Measurements from ENCODE around the gene SEMA3F.

Gene SEMA3F

DNA sequence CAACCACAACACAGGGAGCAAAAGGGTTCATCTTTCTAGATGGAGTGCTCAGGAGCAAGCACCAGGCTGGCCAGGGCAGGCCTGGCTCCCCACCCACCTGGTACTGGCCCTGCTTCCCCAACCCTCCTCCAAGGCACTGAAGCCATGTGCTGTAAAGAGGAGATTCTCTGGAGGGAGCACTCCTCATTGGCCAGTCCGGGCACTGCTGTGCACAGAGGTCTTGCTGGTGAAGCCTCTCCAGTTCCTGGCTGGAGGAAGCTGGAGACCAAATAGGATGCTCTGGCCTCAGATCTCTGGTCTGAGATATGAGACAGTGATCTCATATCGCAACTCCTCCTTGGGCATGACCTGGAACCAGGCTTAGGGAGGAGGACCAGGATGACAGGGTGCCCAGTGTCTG is 7.7 kb upstream of the SEMA3F start:
- no peak overlapping the region for H3K4me3 ChIP-seq (ENCODE audit: low read depth in 1 of 2, low read length in 1 of 2)
- no peaks in the 10 kb centered on the region for H3K9me3 ChIP-seq
- TF ChIP-seq, protein P1, sequence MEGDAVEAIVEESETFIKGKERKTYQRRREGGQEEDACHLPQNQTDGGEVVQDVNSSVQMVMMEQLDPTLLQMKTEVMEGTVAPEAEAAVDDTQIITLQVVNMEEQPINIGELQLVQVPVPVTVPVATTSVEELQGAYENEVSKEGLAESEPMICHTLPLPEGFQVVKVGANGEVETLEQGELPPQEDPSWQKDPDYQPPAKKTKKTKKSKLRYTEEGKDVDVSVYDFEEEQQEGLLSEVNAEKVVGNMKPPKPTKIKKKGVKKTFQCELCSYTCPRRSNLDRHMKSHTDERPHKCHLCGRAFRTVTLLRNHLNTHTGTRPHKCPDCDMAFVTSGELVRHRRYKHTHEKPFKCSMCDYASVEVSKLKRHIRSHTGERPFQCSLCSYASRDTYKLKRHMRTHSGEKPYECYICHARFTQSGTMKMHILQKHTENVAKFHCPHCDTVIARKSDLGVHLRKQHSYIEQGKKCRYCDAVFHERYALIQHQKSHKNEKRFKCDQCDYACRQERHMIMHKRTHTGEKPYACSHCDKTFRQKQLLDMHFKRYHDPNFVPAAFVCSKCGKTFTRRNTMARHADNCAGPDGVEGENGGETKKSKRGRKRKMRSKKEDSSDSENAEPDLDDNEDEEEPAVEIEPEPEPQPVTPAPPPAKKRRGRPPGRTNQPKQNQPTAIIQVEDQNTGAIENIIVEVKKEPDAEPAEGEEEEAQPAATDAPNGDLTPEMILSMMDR (IDR thresholded peaks at IDR 0.05): no peak
- no peaks in the 10 kb centered on the region for H3K36me3 ChIP-seq
- H3K27ac ChIP-seq: no peak overlapping the region
- H3K4me1 ChIP-seq (ENCODE audit: control insufficient read depth in 1 of 2, insufficient read depth in 1 of 2, low read depth in 1 of 2, low read length in 1 of 2): no peaks in the 10 kb centered on the region
- H3K27me3 ChIP-seq: peaks cover 10% of the 10 kb centered on the region

DNA sequence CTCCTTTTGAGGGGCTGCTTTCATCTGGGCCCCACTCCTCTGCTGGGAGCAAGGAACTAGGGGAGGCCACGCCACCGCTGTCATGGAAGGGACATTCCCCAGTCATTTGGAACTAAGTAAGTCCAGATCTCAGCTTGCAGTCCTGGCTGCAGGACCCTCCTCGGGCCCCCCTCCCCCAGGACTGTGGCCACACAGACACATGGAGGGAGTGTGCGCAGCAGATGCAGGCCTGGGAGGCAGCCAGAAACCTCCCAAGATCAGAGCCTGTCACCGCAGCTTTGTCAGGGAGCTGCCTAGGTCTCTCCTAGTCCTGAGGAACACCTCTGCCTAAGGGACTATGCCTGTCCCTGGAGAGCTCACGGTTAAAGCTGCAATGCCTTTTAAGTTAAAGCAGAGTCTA is 7.3 kb upstream of the SEMA3F start:
- no peak overlapping the region for H3K4me3 ChIP-seq (ENCODE audit: low read depth in 1 of 2, low read length in 1 of 2)
- TF ChIP-seq, protein P1 (IDR thresholded peaks at IDR 0.05): no peak
- H3K4me1 ChIP-seq (ENCODE audit: control insufficient read depth in 1 of 2, insufficient read depth in 1 of 2, low read depth in 1 of 2, low read length in 1 of 2): no peaks in the 10 kb centered on the region
- peaks cover 14% of the 10 kb centered on the region for H3K27me3 ChIP-seq
- H3K9me3 ChIP-seq: no peaks in the 10 kb centered on the region
- no peak overlapping the region for H3K27ac ChIP-seq
- H3K36me3 ChIP-seq: no peaks in the 10 kb centered on the region

DNA sequence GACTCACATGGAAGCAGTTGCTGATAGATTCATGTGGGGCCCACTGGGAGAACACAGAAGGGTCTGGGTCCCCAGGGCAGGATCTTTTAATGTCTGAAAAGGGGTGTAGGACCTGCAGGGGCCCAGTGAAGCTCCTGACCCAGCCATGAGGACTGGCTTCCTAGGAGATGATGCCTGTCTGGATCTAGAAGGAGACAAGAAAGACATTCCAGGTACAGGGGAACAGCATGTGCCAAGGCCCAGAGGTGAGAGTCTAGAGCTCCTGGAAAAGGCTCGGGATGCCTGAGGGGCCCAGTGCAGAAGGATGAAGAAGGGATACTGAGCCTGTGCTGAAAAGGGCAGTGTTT is 4.7 kb upstream of the SEMA3F start:
- Histone ChIP-seq H3K27me3 (peaks cover 39% of the 10 kb centered on the region), H3K4me3 (ENCODE audit: low read depth in 1 of 2, low read length in 1 of 2) (no peak overlapping the region), H3K36me3 (no peaks in the 10 kb centered on the region), H3K27ac (no peak overlapping the region), H3K4me1 (ENCODE audit: control insufficient read depth in 1 of 2, insufficient read depth in 1 of 2, low read depth in 1 of 2, low read length in 1 of 2) (peaks cover 6 to 9% of the 10 kb centered on the region in 2 experiments), H3K9me3 (no peaks in the 10 kb centered on the region)
- TF ChIP-seq, protein P1 (IDR thresholded peaks at IDR 0.05): no peak

DNA sequence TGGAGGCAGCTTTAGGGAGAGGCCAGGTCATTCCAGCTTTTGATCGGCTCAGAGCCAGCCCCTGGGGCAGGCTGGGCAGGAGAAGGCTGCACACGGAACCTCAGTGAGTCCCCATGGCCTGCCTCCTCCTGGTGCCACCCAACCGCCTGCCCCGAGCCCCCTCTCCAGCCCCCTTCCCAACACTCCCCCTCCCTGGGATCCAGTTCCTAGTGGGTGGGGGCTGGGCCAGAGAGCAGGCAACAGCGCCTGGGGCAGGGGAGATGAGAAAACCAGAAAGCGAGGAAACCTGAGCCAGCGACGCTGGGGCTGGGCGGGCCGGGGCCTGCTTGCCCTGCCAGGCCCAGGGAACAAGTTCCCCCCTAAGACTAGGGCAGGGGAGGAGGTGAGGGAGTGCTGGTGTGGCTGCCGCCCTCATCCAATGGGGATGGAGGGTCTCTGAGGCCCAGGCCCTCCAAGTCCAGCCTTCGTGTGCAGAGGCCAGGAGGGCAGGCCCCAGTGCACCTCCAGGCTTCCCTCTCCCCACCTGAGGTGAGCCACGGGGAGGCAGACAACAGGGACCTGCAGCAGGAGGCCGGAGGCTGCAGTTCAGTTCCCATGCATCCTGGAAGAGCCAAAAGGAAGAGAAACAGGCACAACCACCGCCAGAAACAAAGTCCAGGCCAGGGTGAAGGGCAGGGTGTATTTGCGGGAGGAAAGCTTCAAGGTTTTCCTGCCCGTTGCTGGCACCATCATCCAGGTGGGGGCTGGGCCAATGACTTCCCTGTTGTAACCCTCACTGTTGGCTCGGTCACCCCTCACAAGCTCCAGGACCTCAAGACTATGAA is 4.0 kb upstream of the SEMA3F start:
- no peaks in the 10 kb centered on the region for H3K9me3 ChIP-seq
- TF ChIP-seq, protein P1 (IDR thresholded peaks at IDR 0.05): no peak
- H3K27ac ChIP-seq: no peak overlapping the region

DNA sequence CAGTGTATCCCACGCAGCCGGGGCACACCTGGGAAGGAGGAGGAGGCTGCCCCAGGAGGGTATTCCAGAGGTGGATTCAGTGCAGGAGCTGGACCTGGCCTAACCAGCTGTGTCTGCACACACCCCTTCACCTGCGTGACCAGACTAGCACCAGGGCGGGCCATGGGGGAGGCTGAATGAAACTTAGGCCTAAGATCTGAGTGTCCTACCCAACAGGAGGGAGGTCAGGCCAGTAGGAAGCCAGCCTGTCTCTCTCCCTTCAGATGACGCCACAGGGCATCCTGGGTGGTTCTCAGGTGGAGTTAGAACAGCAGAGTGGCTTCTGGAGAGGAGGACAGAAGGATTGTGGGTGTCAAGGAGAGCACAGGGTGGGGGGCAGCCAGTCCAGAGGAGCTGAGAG is 3.4 kb upstream of the SEMA3F start:
- no peaks in the 10 kb centered on the region for H3K9me3 ChIP-seq
- no peak overlapping the region for H3K4me3 ChIP-seq (ENCODE audit: low read depth in 1 of 2, low read length in 1 of 2)
- H3K27ac ChIP-seq: no peak overlapping the region
- H3K4me1 ChIP-seq (ENCODE audit: control insufficient read depth in 1 of 2, insufficient read depth in 1 of 2, low read depth in 1 of 2, low read length in 1 of 2): peaks cover 12 to 14% of the 10 kb centered on the region in 2 experiments
- TF ChIP-seq, protein P1 (IDR thresholded peaks at IDR 0.05): no peak
- H3K36me3 ChIP-seq: no peaks in the 10 kb centered on the region
- H3K27me3 ChIP-seq: peaks cover 53% of the 10 kb centered on the region

More for the DNA sequence above, 4.0 kb upstream of the SEMA3F start:
- no peaks in the 10 kb centered on the region for H3K36me3 ChIP-seq
- H3K4me3 ChIP-seq (ENCODE audit: low read depth in 1 of 2, low read length in 1 of 2): no peak overlapping the region
- H3K4me1 ChIP-seq (ENCODE audit: control insufficient read depth in 1 of 2, insufficient read depth in 1 of 2, low read depth in 1 of 2, low read length in 1 of 2): peaks cover 12 to 14% of the 10 kb centered on the region in 2 experiments
- peaks cover 46% of the 10 kb centered on the region for H3K27me3 ChIP-seq
